Effector CD8-positive, alpha-beta T cell (primary cell): ENCODE measurements around the gene SATL1.
"Not testable (repeated sequence)": the region's sequence is repeated elsewhere in the genome, so short reads cannot be mapped to it uniquely, and the experiment has no call there.

Source experiments
- DNase-seq: peaks from one replicate; lab custom pipeline; 2025; lab: John Stamatoyannopoulos, UW
- total RNA-seq, 4 experiments: gene quantifications; one replicate each; lab custom pipeline; 2026; lab: John Stamatoyannopoulos, UW

Gene SATL1, protein sequence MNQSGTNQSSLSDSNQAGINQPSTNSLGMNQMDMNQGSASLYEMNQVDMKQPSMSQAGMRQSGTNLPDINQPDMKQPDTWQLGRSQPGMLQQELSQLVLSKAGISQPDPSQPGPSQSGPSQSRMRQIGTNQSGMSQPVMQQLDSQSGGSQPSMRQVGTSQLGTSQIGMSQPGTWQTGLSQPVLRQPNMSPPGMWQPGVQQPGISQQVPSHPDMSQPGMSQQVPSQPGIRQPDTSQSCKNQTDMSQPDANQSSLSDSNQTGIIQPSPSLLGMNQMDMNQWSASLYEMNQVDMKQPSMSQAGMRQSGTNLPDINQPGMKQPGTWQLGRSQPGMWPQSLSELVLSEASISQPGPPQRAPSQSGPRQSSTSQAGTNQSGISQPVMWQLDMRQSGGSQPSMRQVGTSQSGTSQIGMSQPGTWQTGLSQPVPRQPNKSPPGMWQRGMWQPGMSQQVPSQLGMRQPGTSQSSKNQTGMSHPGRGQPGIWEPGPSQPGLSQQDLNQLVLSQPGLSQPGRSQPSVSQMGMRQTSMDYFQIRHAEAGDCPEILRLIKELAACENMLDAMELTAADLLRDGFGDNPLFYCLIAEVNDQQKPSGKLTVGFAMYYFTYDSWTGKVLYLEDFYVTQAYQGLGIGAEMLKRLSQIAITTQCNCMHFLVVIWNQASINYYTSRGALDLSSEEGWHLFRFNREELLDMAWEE
- total RNA-seq, result 0 reads per million in 4 experiments

DNA sequence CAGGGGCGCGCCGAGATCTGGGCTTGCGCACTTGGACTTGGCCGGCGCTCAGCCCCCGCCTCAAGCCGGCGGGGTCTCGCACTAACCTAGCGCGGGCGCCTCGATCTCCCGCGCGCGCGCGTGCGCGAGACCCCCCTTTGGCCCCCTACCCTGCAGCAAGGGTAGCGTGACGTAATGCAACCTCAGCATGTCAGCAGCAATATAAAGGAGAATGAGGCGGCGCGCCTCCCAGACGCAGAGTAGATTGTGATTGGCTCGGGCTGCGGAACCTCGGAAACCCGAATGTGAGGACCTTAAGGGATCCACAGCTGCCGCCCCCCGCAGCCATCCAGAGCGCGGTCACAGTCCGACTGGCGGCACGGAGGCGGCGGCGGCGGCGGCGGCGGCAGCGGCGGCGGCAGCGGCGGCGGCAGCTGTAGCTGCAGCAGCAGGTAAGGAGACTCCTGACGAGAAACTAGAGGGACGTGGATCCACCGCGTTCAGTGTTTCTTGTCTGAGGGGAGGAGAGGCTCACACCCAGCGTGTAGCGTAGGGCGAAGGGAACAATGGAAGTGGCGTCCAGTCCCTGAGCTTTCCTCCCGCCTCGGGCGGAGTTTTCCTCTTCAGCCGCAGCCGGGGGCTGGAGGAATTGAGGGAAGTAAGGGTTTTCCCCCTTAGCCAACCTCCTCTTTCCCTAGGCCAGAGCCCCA lies at the start of gene SATL1, which contains the start of gene ZNF711:
Gene SATL1, minus strand, starts transcription at position 19 of the 689 bp plus-strand sequence. CDS start 134,811 bp downstream, outside the sequence.
Gene ZNF711, plus strand, starts transcription at position 231 of the 689 bp plus-strand sequence. CDS start 3,582 bp downstream, outside the sequence.
- peak; percentile 5 for DNase-seq

DNA sequence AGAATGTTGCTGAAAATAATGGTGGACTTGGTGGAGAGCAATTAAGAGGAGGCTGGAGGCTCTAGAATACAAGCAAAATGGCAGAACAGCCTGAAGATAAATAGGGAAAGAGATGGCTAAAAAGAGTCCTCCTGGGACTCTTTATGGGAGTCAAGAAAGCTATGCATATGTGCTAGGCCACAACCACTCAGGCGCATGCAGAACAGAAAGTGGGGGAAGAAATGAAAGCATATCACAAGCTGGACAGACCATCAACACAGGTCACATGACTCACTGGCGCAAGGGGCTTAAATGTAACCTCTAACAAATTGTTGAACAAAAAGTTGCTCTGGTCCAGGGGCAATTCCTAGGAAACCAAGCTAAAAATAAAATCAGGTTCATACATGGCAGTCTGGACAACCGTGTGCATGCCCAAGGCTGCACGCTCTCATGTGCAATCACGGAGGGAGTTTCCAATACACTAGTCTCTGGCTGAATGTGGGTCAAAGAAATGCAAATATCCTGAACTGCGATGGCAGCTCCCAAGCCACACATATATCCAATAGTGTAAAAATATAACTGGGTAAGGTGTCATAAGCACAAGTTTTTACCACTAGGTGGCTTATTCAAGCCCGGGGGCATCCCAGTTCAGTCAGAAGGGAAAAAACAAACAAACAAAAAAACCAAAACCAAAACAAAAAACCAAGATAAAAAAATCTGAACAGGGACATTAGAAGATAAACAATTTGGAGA lies 45.6 kb upstream of the SATL1 start:
- no peak for DNase-seq

GRCh38 chrX:85285286-85285685 lies 41.7 kb upstream of the SATL1 start:
- not testable (repeated sequence) for DNase-seq

GRCh38 chrX:85244450-85245211 lies 1.1 kb upstream of the SATL1 start:
- no peak for DNase-seq

- DNase-seq, result no peak
Observed at GRCh38 chrX:85243155-85243554, 424 bp downstream of the SATL1 start.

DNA sequence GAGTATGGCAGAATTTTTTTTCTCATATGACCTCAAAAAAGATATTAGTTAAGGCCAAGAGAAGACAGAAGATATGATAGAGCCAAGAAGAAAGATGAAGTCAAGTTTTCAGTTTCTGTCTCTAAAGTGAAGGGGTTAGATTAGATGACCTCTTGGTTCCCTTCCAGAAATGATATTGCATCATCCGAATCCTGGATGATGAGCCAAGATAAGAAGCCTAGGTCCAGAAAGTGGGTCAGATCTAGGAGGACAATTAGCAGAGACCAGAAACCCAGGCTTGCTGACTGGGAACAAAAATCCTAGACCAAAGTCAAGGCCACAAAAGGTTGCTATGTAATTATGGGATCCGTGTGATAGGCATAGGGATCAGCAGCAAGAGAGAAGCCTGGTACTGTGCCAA lies 20.2 kb downstream of the SATL1 start:
- no peak for DNase-seq

DNA sequence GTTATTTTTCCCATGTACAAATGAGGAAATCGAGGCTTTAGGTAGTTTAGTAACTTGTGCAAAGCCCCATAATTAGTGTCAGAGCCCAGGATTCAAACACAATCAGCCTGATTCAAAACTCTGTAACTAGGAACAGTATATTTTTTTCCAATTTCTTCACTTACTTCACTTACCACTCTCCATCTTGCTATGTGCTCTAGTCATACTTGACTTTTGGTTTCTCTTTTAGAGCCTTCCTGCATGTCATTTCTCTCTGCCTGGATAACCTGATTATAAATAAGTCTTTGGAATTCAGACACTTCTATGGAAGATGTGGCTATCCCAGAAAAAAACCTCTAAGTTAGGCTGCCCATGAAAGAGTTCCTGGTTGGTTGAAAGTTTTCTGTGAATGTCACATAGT lies 22.2 kb downstream of the SATL1 start:
- no peak for DNase-seq

DNA sequence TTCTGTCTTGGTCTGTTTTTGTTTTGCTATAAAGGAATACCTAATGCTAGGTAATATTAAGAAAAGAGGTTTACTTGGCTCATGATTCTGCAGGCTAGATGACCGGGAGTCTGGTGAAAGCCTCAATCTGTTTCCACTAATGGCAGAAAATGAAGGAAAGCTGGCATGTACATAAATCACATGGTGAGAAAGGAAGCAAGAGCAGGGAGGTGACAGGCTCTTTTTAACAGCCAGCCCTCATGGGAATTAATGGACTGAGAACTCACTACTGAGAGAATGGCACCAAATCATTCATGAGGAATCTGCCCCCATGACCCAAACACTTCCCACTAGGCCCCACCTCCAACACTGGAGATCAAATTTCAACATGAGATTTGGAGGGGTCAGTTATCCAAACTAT lies 27.6 kb downstream of the SATL1 start:
- no peak for DNase-seq

DNA sequence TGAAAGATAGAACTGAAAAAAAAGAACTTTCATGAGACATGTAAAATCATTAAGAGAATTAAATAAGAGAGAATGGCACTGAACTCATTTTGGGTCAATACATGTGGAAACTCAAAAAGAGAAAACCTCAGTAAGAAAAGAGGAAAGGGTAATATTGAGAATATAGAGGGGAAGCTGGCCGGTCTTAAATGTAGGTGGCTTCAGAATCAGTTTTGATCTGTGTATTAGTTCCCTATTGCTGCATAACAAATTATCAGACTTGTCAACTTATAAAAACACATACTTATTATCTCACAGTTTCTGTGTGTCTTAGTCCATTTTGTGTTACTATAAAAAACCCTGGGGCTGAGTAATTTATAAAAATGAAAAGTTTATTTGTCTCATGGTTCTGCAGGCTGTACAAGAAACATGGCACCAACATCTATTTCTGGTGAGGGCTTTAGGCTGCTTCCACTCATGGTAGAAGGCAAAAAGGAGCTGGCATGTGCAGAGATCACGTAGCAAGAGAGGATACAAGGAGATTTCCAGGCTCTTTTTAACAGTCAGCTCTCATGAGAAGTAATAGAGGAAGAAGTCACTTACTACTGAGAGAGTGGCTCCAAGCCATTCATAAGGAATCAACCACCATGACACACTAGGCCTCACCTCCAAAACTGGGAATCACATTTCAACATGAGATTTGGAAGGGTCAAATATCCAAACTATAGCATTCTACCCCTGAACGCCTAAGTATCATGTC lies 29.6 kb downstream of the SATL1 start:
- DNase-seq, result no peak

GRCh38 chrX:85203461-85203970 lies 40.1 kb downstream of the SATL1 start:
- no peak for DNase-seq

DNA sequence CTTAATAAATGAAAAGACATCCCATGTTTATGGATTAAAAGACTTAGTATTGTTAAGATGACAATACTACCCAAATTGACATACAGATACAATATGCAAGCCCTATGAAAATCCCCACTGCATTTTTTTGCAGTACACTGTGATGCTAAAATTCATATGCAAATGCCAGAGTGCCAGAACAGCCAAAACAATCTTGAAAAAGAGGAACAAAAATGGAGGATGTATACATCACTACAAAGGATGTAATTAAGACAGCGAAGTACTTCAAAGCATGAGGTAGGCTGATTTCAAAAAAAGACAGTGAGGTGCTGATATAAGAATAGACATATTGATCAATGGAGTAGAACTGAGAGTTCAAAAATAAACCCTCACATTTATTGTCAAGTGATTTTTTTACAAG lies 47.3 kb downstream of the SATL1 start:
- no peak for DNase-seq

DNA sequence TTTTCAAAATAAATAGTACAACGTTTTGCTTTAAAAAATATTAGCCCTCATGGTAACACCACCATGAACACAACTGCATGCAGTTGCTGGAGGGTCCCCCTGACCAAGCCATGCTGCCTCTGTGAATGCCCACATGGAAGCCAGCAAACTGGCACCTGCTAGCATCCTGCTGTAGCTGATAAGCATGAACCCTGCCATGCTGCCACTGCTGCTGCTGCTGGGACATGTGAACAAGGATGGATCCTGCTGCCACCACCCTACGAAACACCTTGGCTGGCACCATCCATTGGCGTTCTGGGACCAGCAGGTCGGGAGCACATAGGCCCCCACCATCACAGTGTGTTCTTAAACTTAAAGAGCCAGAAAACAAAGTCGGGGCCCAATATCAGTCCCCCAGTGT lies 83.9 kb downstream of the SATL1 start:
- DNase-seq, result no peak

GRCh38 chrX:85140964-85141363 lies 102.6 kb downstream of the SATL1 start:
- DNase-seq, result no peak

DNA sequence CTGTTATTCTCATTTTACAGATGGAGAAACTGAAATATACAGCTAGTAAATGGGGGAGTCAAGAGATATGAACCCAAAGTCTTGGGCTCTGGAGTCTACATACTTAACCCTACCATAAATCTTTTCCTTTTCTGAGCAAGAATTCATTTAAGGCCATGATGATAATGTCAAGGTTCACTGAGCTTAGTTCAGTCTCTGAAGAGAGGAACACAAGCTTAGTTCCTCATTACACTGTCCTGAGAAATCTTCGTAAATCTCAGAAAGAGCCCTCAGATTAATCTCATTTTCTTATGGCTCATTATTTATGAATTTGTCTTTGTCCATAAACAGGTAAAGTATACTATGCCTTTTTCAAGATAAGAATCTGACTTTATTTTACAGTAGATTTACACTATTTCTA lies 104.2 kb downstream of the SATL1 start:
- no peak for DNase-seq

DNA sequence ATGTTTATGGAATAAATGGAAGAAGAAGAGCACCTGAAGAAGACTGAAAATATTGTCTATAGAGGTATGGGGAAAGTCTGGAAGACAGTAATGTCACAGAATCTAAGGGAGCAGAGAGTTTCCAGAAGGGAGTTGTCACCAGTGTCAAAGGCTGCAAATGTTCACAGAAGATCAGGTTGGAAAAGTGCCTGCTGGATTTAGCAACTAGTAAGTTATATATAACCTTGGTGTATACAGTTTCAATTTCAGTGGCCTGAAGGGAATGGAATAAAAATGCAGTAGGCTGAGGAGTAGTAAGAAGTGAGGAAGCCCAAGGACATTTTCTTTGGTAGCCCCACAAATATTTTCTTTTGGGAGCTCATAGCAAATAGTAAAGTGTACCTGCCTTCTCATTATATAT lies 107.2 kb downstream of the SATL1 start:
- no peak for DNase-seq

GRCh38 chrX:85115252-85115651 lies 128.3 kb downstream of the SATL1 start:
- no peak for DNase-seq

DNA sequence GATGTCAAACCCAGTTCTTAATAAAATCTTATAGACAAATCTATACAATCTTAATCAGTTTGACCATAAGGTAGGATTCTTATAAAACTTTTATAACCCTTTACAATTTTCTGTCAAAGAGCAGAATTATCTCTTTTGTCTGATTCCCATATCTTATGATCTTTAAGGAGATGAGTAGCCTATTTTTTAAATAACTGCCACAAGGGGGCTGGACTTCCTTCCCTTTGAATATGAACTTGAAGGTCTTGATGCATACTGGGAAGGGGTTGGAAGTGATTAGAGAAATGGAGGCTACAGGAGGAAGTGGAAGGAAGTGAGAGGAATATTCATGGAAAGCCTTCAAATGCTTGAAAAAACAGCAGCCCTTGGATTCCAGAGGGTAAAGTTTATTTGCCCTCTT lies 128.8 kb downstream of the SATL1 start:
- DNase-seq, result no peak

- no peak for DNase-seq
Observed at GRCh38 chrX:85114171-85114570, 129.4 kb downstream of the SATL1 start.

GRCh38 chrX:85113746-85114145 lies 129.8 kb downstream of the SATL1 start:
- DNase-seq, result no peak

DNA sequence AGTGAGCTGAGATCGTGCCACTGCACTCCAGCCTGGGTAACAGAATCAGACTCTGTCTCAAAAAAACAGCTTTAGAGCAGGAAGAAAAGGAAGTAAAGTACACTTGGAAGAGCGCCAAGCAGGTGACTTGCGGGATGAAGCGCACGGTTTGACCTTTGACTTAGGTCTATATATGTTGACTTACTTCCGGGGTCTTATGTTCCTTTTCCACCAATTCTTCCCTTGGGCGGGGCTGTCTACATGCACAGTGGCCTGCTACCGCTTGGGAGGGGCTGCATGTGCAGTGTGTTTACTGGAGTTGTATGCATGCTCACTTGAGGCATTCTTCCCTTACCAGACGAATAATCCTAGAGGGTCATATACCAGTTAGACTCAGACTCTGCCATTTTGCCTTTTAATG lies 131.3 kb downstream of the SATL1 start:
- DNase-seq, result no peak
